Measurements from ENCODE around the gene ACTN1.
A peak's percentile ranks its signal among the peaks of the same experiment; 100 is the strongest.
"Not testable (repeated sequence)": the region's sequence is repeated elsewhere in the genome, so short reads cannot be mapped to it uniquely, and the experiment has no call there.

ACTN1 gene

GRCh38 chr14:68862954-68863594 is 116.0 kb downstream of the ACTN1 start:
- peak; percentile 53 for DNase-seq (ENCODE audit: low read depth)

- no peak for DNase-seq (ENCODE audit: low read depth)
Observed at GRCh38 chr14:68860771-68861170, 118.3 kb downstream of the ACTN1 start.

GRCh38 chr14:68857516-68858070 is 121.5 kb downstream of the ACTN1 start:
- DNase-seq (ENCODE audit: low read depth) = no peak

- no peak for DNase-seq (ENCODE audit: low read depth)
Observed at GRCh38 chr14:68856572-68856971, 122.5 kb downstream of the ACTN1 start.

GRCh38 chr14:68854421-68854820 is 124.7 kb downstream of the ACTN1 start:
- DNase-seq (ENCODE audit: low read depth) = no peak

GRCh38 chr14:68853749-68854148 is 125.4 kb downstream of the ACTN1 start:
- no peak for DNase-seq (ENCODE audit: low read depth)

GRCh38 chr14:68852493-68852892 is 126.6 kb downstream of the ACTN1 start:
- DNase-seq (ENCODE audit: low read depth) = not testable (repeated sequence)

- no peak for DNase-seq (ENCODE audit: low read depth)
Observed at GRCh38 chr14:68851078-68851477, 128.0 kb downstream of the ACTN1 start.

- DNase-seq (ENCODE audit: low read depth) = no peak
Observed at GRCh38 chr14:68849416-68849815, 129.7 kb downstream of the ACTN1 start.

- no peak for DNase-seq (ENCODE audit: low read depth)
Observed at GRCh38 chr14:68848253-68848652, 130.8 kb downstream of the ACTN1 start.

- DNase-seq (ENCODE audit: low read depth) = not testable (repeated sequence)
Observed at GRCh38 chr14:68847640-68848039, 131.5 kb downstream of the ACTN1 start.

GRCh38 chr14:68846466-68846865 is 132.6 kb downstream of the ACTN1 start:
- no peak for DNase-seq (ENCODE audit: low read depth)

GRCh38 chr14:68844210-68844545 is 134.9 kb downstream of the ACTN1 start:
- DNase-seq (ENCODE audit: low read depth) = no peak

GRCh38 chr14:68843471-68844209 is 135.5 kb downstream of the ACTN1 start:
- DNase-seq (ENCODE audit: low read depth) = peak; percentile 58

- no peak for DNase-seq (ENCODE audit: low read depth)
Observed at GRCh38 chr14:68842298-68842697, 136.8 kb downstream of the ACTN1 start.

- DNase-seq (ENCODE audit: low read depth) = no peak
Observed at GRCh38 chr14:68841016-68841809, 137.9 kb downstream of the ACTN1 start.

GRCh38 chr14:68840454-68840853 is 138.6 kb downstream of the ACTN1 start:
- no peak for DNase-seq (ENCODE audit: low read depth)

GRCh38 chr14:68836082-68836481 is 143.0 kb downstream of the ACTN1 start:
- DNase-seq (ENCODE audit: low read depth) = no peak

GRCh38 chr14:68834816-68835215 is 144.3 kb downstream of the ACTN1 start:
- no peak for DNase-seq (ENCODE audit: low read depth)

GRCh38 chr14:68828698-68829097 is 150.4 kb downstream of the ACTN1 start:
- no peak for DNase-seq (ENCODE audit: low read depth)

GRCh38 chr14:68825729-68826128 is 153.4 kb downstream of the ACTN1 start:
- DNase-seq (ENCODE audit: low read depth) = no peak

- no peak for DNase-seq (ENCODE audit: low read depth)
Observed at GRCh38 chr14:68824517-68825347, 154.4 kb downstream of the ACTN1 start.

All from stimulated activated CD8-positive, alpha-beta memory T cell treated with anti-CD3 and anti-CD28 coated beads, Interleukin-12 subunit alpha, Interleukin-12 subunit beta, amount 100 ng/mL, for 1 hour (primary cell).